ENCODE results near the gene KRTAP4-6.
A peak's percentile ranks its signal among the peaks of the same experiment; 100 is the strongest.
"Not testable (repeated sequence)": the region's sequence is repeated elsewhere in the genome, so short reads cannot be mapped to it uniquely, and the experiment has no call there.

The KRTAP4-6 gene

DNA sequence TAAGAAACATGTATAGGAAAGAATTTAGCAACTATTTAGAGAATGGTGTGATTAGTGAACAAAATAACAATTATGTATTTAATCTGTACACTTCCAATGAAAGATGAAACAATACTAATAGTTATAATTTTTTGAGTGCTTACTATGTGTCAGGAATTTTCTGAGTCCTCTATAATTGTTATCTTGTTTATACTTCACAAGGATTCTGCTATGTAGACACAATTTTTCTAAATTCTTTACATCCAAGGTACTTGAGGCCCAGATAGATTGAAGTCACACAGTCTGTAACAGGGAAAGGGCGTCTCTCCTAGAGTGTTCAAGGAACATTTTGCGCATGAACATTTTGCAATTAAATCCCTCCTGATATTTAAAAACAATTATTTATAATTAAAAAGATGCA is 15.3 kb downstream of the KRTAP4-6 start:
- no peaks in the 10 kb centered on the region for H3K27me3 Mint-ChIP-seq
- H3K4me1 Mint-ChIP-seq: peaks cover 46% of the 10 kb centered on the region
- no peak for ATAC-seq
- H3K4me3 Mint-ChIP-seq: no peak overlapping the region
- no peaks in the 10 kb centered on the region for H3K36me3 Mint-ChIP-seq (ENCODE audit: low read depth)
- no peak for DNase-seq
- H3K27ac Mint-ChIP-seq: no peak overlapping the region
- peaks cover 14% of the 10 kb centered on the region for H3K9me3 Mint-ChIP-seq

DNA sequence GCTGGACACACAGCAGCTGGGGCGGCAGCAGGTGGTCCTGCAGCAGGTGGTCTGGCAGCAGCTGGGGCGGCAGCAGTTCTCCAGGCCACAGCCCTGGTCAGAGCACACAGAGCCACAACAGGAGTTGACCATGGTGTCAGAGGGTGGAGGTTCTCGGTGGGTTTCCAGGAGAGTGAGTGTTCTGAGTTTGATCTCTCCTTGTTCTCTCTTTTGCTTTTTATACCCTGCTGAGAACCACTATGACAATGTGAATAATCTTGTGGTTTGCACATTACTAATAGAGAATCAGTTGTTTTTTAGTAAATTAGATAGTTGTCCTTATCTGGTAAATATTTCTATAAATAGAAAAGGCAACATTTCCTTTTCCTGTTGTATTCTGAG is 16.4 kb downstream of the KRTAP4-6 start, which contains the start of gene KRTAP4-12:
TSS of gene KRTAP4-12 (minus strand) at position 192 of the 381 bp plus-strand sequence. CDS start at position 132, 60 bp downstream.
- DNase-seq; H3K36me3 Mint-ChIP-seq (ENCODE audit: low read depth); H3K4me3 Mint-ChIP-seq; H3K27me3 Mint-ChIP-seq; ATAC-seq: not testable (repeated sequence)
- peak within 1 kb of the TSS; percentile 36 for H3K27ac Mint-ChIP-seq
- peaks cover 14% of the 10 kb centered on the region for H3K9me3 Mint-ChIP-seq
- H3K4me1 Mint-ChIP-seq: peaks cover 52% of the 10 kb centered on the region

DNA sequence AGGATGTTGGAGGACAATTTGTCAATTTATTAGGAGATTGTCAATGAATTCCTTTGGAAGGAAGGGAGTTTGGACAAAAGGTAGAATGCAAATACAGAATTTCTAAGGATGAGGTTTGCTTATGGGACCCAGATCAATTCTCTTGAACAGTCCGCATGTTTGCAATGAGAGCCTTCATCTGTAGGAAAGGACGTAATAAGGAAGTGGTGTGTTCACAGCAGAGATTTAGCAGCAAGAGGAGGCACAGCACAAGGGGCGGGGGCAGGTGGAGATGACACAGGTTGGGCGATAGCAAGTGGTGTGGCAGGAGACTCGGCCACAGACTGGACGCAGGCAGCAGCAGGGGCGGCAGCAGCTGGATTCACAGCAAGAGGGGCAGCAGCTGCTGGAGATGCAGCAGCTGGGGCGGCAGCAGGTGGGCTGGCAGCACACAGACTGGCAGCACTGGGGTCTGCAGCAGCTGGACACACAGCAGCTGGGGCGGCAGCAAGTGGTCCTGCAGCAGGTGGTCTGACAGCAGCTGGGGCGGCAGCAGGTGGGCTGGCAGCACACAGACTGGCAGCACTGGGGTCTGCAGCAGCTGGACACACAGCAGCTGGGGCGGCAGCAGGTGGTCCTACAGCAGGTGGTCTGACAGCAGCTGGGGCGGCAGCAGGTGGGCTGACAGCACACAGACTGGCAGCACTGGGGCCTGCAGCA is 16.9 kb downstream of the KRTAP4-6 start:
- peaks cover 56% of the 10 kb centered on the region for H3K4me1 Mint-ChIP-seq
- not testable (repeated sequence) for H3K27me3 Mint-ChIP-seq; DNase-seq; ATAC-seq; H3K4me3 Mint-ChIP-seq; H3K36me3 Mint-ChIP-seq (ENCODE audit: low read depth)
- H3K9me3 Mint-ChIP-seq: peaks cover 14% of the 10 kb centered on the region
- peak overlapping the region; percentile 36 for H3K27ac Mint-ChIP-seq

DNA sequence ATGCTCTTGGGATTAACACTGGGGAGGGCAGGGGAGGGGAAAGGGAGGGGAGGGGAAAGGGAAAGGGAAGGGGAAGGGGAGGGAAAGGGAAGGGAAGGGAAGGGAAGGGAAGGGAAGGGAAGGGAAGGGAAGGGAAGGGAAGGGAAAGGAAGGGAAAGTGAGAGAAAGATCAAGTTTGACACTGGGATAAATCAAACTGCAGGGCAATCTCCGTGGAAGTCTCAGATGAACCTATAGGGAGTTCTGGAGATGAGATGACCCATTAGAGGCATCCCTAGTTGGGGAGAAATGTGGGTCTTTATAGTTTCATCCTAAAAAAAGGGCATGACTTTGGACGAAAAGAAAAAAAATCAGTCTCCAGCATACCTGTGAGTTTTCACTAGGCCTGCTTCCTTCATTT is 18.6 kb downstream of the KRTAP4-6 start:
- Mint-ChIP-seq H3K4me1 (peaks cover 58% of the 10 kb centered on the region), H3K9me3 (peaks cover 14% of the 10 kb centered on the region), H3K4me3 (no peak overlapping the region), H3K36me3 (ENCODE audit: low read depth) (no peaks in the 10 kb centered on the region), H3K27ac (no peak overlapping the region), H3K27me3 (peaks cover 2% of the 10 kb centered on the region)
- ATAC-seq: no peak
- DNase-seq: no peak

DNA sequence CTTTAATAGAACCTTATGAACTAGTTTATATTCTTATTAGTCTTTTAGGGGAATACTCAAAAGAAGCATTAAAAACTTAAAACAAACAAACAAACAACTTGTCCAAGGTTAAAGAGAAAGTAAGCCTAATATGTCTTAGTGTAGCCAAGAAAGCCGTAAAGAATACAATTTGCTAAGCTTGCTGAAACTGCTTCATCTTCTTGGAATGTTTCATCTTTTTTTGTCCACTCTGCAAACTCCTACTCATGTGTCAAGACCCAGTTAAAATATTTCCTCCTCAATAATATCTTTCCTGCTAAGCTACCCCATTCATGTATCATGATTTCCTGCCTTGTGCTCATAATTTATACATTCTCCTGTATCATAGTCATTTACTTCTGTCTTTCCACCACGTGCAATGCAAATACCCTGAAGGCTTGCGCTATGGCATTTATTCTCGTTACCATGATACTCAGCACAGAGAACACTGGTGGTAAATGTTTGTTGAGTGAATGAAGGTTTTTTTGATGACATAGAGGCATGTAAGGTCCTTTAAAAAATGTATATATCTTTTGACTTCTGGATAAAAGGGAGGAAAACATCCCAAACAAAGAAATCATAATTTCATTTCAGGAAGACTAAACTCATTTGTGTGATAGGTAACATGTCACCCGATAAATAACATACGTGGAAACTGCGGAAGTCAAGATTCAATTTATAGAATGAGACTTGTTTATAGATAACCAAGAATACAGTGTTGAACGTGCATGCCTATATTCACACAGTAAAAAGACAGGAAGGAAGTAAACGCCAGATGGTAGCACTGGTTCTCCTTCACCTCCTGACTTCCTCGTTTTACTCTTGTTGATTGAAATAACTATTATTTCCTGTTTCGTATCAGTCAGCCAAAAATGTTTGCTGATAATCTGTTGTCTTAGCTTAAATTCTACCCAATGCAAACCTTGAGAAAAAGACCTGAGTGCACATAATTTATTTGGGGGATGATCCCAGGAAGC is 20.4 kb downstream of the KRTAP4-6 start:
- Mint-ChIP-seq H3K4me1 (peaks cover 52% of the 10 kb centered on the region), H3K4me3 (peak overlapping the region; percentile 2), H3K27ac (peak overlapping the region; percentile 61)
- H3K27me3 Mint-ChIP-seq; DNase-seq; ATAC-seq; H3K9me3 Mint-ChIP-seq; H3K36me3 Mint-ChIP-seq (ENCODE audit: low read depth): not testable (repeated sequence)

DNA sequence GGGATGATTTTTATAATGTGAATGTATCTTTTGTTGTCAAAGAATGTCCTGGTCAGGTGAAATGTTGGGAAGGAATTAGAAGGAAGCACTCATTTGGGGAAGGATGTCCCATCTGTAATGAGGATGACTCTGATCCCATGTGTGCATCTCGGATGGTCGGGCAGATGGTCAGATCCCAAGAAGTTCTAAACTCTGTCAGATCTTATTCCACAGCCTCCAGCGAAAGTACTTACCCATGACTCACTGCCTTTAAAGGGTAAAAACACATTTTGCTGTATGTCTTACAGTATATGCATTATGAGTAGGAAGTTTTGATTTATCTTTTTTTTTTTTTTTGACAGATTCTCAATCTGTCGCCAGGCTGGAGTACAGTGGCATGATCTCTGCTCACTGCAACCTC is 21.6 kb downstream of the KRTAP4-6 start:
- Mint-ChIP-seq H3K27ac (no peak overlapping the region), H3K4me3 (no peak overlapping the region), H3K27me3 (peaks cover 2% of the 10 kb centered on the region), H3K9me3 (peaks cover 9% of the 10 kb centered on the region), H3K4me1 (peaks cover 39% of the 10 kb centered on the region), H3K36me3 (ENCODE audit: low read depth) (no peaks in the 10 kb centered on the region)
- ATAC-seq: no peak
- DNase-seq: no peak

DNA sequence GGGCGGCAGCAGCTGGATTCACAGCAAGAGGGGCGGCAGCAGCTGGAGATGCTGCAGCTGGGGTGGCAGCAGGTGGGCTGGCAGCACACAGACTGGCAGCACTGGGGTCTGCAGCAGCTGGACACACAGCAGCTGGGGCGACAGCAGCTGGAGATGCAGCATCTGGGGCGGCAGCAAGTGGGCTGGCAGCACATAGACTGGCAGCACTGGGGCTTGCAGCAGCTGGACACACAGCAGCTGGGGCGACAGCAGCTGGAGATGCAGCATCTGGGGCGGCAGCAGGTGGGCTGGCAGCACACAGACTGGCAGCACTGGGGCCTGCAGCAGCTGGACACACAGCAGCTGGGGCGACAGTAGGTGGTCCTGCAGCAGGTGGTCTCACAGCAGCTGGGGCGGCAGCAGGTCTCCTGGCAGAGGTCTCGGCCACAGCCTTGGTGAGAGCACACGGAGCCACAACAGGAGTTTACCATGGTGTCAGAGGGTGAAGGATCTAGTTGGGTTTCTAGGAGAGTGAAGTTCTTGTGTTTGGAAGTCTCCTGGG is 22.4 kb downstream of the KRTAP4-6 start, which contains the start of gene KRTAP4-11:
TSS of gene KRTAP4-11 (minus strand) at position 528 of the 541 bp plus-strand sequence. CDS start at position 470, 58 bp downstream.
- not testable (repeated sequence) for H3K4me3 Mint-ChIP-seq; H3K27ac Mint-ChIP-seq; H3K9me3 Mint-ChIP-seq; H3K27me3 Mint-ChIP-seq; ATAC-seq; DNase-seq; H3K36me3 Mint-ChIP-seq (ENCODE audit: low read depth)
- peaks cover 33% of the 10 kb centered on the region for H3K4me1 Mint-ChIP-seq

DNA sequence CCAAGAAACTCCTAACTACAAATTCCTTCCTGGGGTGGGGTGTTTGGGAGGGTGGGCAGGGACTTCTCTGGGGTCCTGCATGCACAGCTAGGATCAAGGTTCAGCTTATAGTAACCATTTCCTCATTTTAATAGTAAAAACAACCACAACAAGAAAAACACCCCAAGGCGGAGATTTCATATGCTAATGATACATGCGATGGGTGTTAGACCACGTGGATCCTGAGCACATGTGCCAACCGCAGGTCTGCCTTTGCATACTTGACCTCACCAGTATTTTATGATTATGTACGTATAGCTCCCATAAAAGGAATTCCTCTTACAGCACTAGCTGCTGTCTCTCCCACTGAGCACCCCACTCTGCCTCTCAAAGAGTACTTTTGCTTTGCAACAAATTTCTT is 24.0 kb downstream of the KRTAP4-6 start:
- H3K27ac Mint-ChIP-seq: no peak overlapping the region
- DNase-seq: no peak
- peaks cover 2% of the 10 kb centered on the region for H3K36me3 Mint-ChIP-seq (ENCODE audit: low read depth)
- peaks cover 2% of the 10 kb centered on the region for H3K27me3 Mint-ChIP-seq
- no peak overlapping the region for H3K4me3 Mint-ChIP-seq
- peaks cover 5% of the 10 kb centered on the region for H3K9me3 Mint-ChIP-seq
- peaks cover 28% of the 10 kb centered on the region for H3K4me1 Mint-ChIP-seq
- ATAC-seq: no peak

DNA sequence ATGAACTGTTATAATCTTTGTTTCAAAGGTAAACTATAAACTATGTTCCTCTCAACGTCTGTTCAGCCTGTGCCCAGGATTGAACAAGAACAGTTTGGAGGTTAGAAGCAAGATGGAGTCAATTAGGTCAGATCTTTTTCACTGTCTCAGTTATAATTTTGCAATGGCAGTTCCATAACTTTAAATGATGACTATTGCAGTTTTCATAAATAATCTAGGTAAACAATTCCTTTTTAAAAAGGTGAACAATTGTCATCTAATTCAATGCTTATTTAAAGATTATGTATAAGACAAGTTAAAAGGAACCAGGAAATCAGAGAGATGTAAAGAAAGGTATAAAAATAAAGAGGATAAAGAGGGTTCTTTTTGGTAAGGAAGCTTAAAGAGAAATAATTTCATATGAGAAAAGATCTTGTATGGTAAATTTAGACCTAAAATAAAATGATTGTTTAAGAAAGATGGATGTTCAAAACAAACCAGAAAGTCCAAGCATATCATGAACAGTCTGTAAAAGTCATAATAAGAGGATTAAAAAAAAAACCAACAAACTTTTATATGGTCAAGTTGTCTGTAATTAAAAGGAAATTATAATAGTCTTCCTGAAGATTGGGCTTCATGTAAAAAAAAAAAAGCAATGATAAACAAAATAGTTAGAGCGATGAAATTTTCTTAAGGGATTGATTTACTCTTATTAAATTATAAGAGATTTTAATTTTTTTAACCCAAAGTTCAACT is 29.0 kb downstream of the KRTAP4-6 start:
- Mint-ChIP-seq H3K27me3 (peaks cover 1% of the 10 kb centered on the region), H3K4me1 (peaks cover 12% of the 10 kb centered on the region), H3K36me3 (ENCODE audit: low read depth) (peaks cover 2% of the 10 kb centered on the region), H3K9me3 (peaks cover 13% of the 10 kb centered on the region), H3K4me3 (no peak overlapping the region), H3K27ac (no peak overlapping the region)
- no peak for DNase-seq
- no peak for ATAC-seq

DNA sequence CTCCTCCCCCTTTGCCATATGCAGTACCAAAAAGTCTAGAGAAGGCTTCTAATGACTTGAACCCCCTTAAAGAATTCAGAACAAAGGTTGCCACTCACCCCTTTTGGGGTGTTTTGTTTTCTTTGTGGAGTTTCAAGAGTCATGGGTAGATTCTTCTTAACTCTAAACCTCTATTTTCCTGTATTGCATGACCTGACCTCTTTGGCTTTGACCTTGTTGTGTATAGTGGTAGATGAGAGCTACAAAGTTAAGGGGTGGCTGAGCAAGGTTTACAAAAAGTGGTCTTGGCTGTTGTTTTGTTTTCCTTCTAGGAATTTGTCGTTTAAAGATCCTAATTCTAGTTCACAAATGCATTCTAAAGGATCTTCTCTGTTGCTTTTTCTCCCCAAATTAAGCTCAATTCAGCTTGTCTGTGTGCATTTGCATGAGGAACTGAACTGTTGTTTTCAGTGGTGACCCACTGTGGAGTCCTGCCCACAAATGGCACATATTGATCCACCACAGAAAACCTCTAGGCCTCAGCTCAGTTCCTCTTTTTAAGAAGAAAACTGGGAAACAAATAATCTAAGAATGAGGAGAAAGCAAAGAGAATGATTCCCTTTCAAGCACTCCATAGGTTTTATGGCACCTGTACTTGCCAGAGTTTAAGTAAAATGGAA is 31.5 kb downstream of the KRTAP4-6 start:
- peaks cover 13% of the 10 kb centered on the region for H3K9me3 Mint-ChIP-seq
- DNase-seq; H3K36me3 Mint-ChIP-seq (ENCODE audit: low read depth); H3K27ac Mint-ChIP-seq; H3K4me1 Mint-ChIP-seq; ATAC-seq; H3K27me3 Mint-ChIP-seq: not testable (repeated sequence)
- H3K4me3 Mint-ChIP-seq: peak overlapping the region; percentile 41

DNA sequence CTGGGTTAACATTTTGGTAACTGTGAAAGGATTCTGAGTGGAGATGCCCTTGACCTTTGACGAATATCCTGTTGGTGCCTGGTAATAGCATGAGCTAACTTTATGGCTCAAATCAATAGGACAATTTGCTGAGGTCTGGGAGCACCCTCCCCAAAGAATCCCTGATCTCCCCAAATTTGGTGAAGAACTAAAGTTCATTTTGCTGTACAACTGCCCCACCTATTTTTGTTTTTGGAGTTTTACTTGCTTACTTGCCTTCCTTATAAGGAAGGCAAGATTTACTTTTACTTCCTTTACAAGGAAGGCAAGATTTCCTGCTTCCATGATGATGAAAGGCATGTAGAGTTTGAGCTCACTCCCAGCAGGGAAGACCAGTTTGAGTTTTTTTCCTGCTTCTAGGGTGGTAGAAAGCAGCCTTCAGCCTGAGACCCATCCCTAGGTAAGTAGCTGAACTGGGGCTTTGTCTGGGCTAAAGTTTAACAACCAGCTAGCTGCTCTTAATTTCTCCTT is 32.3 kb downstream of the KRTAP4-6 start:
- peak overlapping the region; percentile 41 for H3K4me3 Mint-ChIP-seq
- no peak overlapping the region for H3K27ac Mint-ChIP-seq
- peaks cover 13% of the 10 kb centered on the region for H3K9me3 Mint-ChIP-seq
- H3K27me3 Mint-ChIP-seq: peaks cover 1% of the 10 kb centered on the region
- ATAC-seq (no peak), DNase-seq (no peak)
- peaks cover 2% of the 10 kb centered on the region for H3K36me3 Mint-ChIP-seq (ENCODE audit: low read depth)
- peaks cover 8% of the 10 kb centered on the region for H3K4me1 Mint-ChIP-seq

DNA sequence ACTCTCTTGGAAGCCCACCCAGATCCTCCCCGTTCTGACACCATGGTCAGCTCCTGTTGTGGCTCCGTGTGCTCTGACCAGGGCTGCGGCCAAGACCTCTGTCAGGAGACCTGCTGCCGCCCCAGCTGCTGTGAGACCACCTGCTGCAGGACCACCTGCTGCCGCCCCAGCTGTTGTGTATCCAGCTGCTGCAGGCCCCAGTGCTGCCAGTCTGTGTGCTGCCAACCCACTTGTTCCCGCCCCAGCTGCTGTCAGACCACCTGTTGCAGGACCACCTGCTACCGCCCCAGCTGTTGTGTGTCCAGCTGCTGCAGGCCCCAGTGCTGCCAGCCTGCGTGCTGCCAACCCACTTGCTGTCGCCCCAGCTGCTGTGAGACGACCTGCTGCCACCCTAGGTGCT is 35.0 kb downstream of the KRTAP4-6 start, which contains the start of gene KRTAP4-9:
TSS of gene KRTAP4-9 (plus strand) at position 43 of the 400 bp plus-strand sequence. CDS start at position 43, 0 bp downstream.
- not testable (repeated sequence) for H3K4me1 Mint-ChIP-seq; H3K9me3 Mint-ChIP-seq; H3K27me3 Mint-ChIP-seq; H3K36me3 Mint-ChIP-seq (ENCODE audit: low read depth); DNase-seq; H3K4me3 Mint-ChIP-seq; ATAC-seq
- peak within 1 kb of the TSS; percentile 37 for H3K27ac Mint-ChIP-seq

DNA sequence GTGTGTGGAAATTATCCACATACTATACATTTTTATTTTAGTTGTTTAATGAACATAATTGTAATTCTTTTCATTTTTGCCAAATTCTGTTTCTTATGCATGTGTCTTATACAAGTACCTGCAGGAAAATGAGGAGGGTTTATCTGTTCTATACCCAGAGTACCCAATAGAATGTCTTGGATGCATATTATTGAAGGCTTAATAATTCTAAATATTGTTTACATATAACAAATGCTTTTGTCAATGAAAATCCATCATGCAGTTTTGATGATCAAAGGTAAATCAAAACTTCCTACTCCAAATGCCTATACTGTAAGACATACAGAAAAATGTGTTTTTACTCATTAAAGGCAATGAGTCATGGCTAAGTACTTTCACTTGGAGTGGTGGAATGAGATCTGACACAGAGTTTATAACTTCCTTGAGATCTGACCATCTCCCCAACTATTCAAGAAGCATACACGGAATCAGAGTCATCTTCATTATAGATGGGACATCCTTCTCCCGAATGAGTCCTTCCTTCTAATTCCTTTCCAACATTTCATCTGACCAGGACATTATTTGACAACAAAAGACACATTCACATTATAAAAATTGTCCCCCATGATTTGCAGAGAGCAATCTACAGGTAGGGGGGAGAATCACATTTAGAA is 35.8 kb downstream of the KRTAP4-6 start:
- DNase-seq; H3K9me3 Mint-ChIP-seq; H3K4me1 Mint-ChIP-seq; H3K27ac Mint-ChIP-seq; H3K27me3 Mint-ChIP-seq; H3K4me3 Mint-ChIP-seq; ATAC-seq; H3K36me3 Mint-ChIP-seq (ENCODE audit: low read depth): not testable (repeated sequence)

Measured in activated naive CD8-positive, alpha-beta T cell treated with anti-CD3 and anti-CD28 coated beads, Interleukin-2, amount 50 U/mL, for 24 hours (primary cell).